Epithelial cell of proximal tubule (primary cell): ENCODE results near the gene SREBF1. TPM values are rescaled to one million over a fixed set of nuclear protein-coding genes. Genes with fewer than 3 reads are reported as not detected.

Experiments used
- DNase-seq: peaks from one replicate; pipeline ENCODE4 v3.0.0-alpha.2; 2011; ENCODE audit warnings: low read depth
- H3K4me3 ChIP-seq: 2 replicates; pipeline ENCODE4 v1.5.1; 2011; ENCODE audit warnings: low read depth, mild to moderate bottlenecking, low read length
- CTCF ChIP-seq: conservative IDR thresholded peaks from 2 replicates; pipeline ENCODE4 v1.5.1; 2012; ENCODE audit warnings: low read depth, mild to moderate bottlenecking, low read length
- total RNA-seq: library from RNA; depleted of rRNA; stranded (reverse); fragments of >200 nt; gene quantifications from 2 replicates; pipeline ENCODE4 v1.2.3, GENCODE V29; 2015

Gene SREBF1
- total RNA-seq, 1 donor from 2014 or later: 58.3 TPM

- TF ChIP-seq CTCF: no peak
- no peak for DNase-seq
- no peak overlapping the region for H3K4me3 ChIP-seq
These were observed 38.1 kb downstream of the SREBF1 start for GRCh38 chr17:17798573-17799255.

GRCh38 chr17:17798010-17798556 lies 38.7 kb downstream of the SREBF1 start:
- no peak overlapping the region for H3K4me3 ChIP-seq
- DNase-seq: no peak
- no peak for TF ChIP-seq CTCF

- H3K4me3 ChIP-seq: no peak overlapping the region
- no peak for TF ChIP-seq CTCF
- no peak for DNase-seq
These were observed 39.5 kb downstream of the SREBF1 start for GRCh38 chr17:17797119-17797809.

GRCh38 chr17:17796787-17797061 lies 40.1 kb downstream of the SREBF1 start:
- no peak for TF ChIP-seq CTCF
- no peak overlapping the region for H3K4me3 ChIP-seq
- DNase-seq: no peak

GRCh38 chr17:17795946-17796786 lies 40.6 kb downstream of the SREBF1 start:
- H3K4me3 ChIP-seq: no peak overlapping the region
- no peak for TF ChIP-seq CTCF
- no peak for DNase-seq

GRCh38 chr17:17795296-17795695 lies 41.5 kb downstream of the SREBF1 start:
- TF ChIP-seq CTCF: no peak
- DNase-seq: no peak
- H3K4me3 ChIP-seq: no peak overlapping the region
